KOPT-K1 (cell line): ENCODE measurements around the gene YAP1.
"Not testable (repeated sequence)": the region's sequence is repeated elsewhere in the genome, so short reads cannot be mapped to it uniquely, and the experiment has no call there.

Source experiments
- H3K27ac ChIP-seq: fragments of 200-600 bp; sonication (generic); 2 replicates; pipeline ENCODE4 v1.5.1; 2016; ENCODE audit warnings: antibody characterized with exemption, mild to moderate bottlenecking, low read depth, low read length; ENCODE audit not compliant: poor library complexity, severe bottlenecking
- H3K36me3 ChIP-seq: fragments of 200-600 bp; sonication (generic); 2 replicates; pipeline ENCODE4 v1.5.1; 2017; ENCODE audit warnings: antibody characterized with exemption, mild to moderate bottlenecking, low read length, moderate library complexity; ENCODE audit not compliant: insufficient read depth
- H3K9me3 ChIP-seq: fragments of 200-600 bp; sonication (generic); 2 replicates; pipeline ENCODE4 v1.5.1; 2017; ENCODE audit warnings: antibody characterized with exemption, low read length, mild to moderate bottlenecking; ENCODE audit not compliant: insufficient read depth, poor library complexity, severe bottlenecking

YAP1 gene

GRCh38 chr11:102194257-102194656 is 84.0 kb downstream of the YAP1 start:
- H3K9me3 ChIP-seq, result no peaks in the 10 kb centered on the region
- no peak overlapping the region for H3K27ac ChIP-seq
- no peaks in the 10 kb centered on the region for H3K36me3 ChIP-seq

- Histone ChIP-seq H3K9me3 (no peaks in the 10 kb centered on the region), H3K36me3 (no peaks in the 10 kb centered on the region)
Measured at GRCh38 chr11:102194990-102195389, 84.7 kb downstream of the YAP1 start.

GRCh38 chr11:102196351-102196750 is 86.1 kb downstream of the YAP1 start:
- no peaks in the 10 kb centered on the region for H3K36me3 ChIP-seq
- H3K27ac ChIP-seq, result no peak overlapping the region
- H3K9me3 ChIP-seq, result no peaks in the 10 kb centered on the region

More at GRCh38 chr11:102194990-102195389, 84.7 kb downstream of the YAP1 start:
- H3K27ac ChIP-seq, result no peak overlapping the region

- Histone ChIP-seq H3K27ac (no peak overlapping the region), H3K36me3 (no peaks in the 10 kb centered on the region), H3K9me3 (no peaks in the 10 kb centered on the region)
Measured at GRCh38 chr11:102196816-102197215, 86.6 kb downstream of the YAP1 start.

GRCh38 chr11:102197670-102198139 is 87.5 kb downstream of the YAP1 start:
- H3K9me3 ChIP-seq, result no peaks in the 10 kb centered on the region
- H3K27ac ChIP-seq, result no peak overlapping the region
- H3K36me3 ChIP-seq, result no peaks in the 10 kb centered on the region

GRCh38 chr11:102199673-102200072 is 89.4 kb downstream of the YAP1 start:
- H3K36me3 ChIP-seq, result no peaks in the 10 kb centered on the region
- H3K27ac ChIP-seq, result no peak overlapping the region
- no peaks in the 10 kb centered on the region for H3K9me3 ChIP-seq

- H3K27ac ChIP-seq, H3K9me3 ChIP-seq, H3K36me3 ChIP-seq: not testable (repeated sequence)
Measured at GRCh38 chr11:102200325-102200724, 90.1 kb downstream of the YAP1 start.

GRCh38 chr11:102201776-102202175 is 91.5 kb downstream of the YAP1 start:
- Histone ChIP-seq H3K27ac (no peak overlapping the region), H3K9me3 (no peaks in the 10 kb centered on the region), H3K36me3 (no peaks in the 10 kb centered on the region)

GRCh38 chr11:102202972-102203371 is 92.7 kb downstream of the YAP1 start:
- Histone ChIP-seq H3K9me3 (no peaks in the 10 kb centered on the region), H3K27ac (no peak overlapping the region), H3K36me3 (no peaks in the 10 kb centered on the region)

GRCh38 chr11:102204174-102204573 is 93.9 kb downstream of the YAP1 start:
- H3K9me3 ChIP-seq, result no peaks in the 10 kb centered on the region
- no peaks in the 10 kb centered on the region for H3K36me3 ChIP-seq
- no peak overlapping the region for H3K27ac ChIP-seq

GRCh38 chr11:102205805-102206204 is 95.6 kb downstream of the YAP1 start:
- Histone ChIP-seq H3K9me3 (no peaks in the 10 kb centered on the region), H3K27ac (no peak overlapping the region), H3K36me3 (no peaks in the 10 kb centered on the region)

GRCh38 chr11:102208835-102209234 is 98.6 kb downstream of the YAP1 start:
- no peaks in the 10 kb centered on the region for H3K9me3 ChIP-seq
- H3K36me3 ChIP-seq, result no peaks in the 10 kb centered on the region
- no peak overlapping the region for H3K27ac ChIP-seq

- Histone ChIP-seq H3K36me3 (no peaks in the 10 kb centered on the region), H3K9me3 (no peaks in the 10 kb centered on the region), H3K27ac (no peak overlapping the region)
Measured at GRCh38 chr11:102214623-102215022, 104.4 kb downstream of the YAP1 start.

GRCh38 chr11:102216433-102217075 is 106.3 kb downstream of the YAP1 start:
- no peaks in the 10 kb centered on the region for H3K36me3 ChIP-seq
- H3K27ac ChIP-seq, result no peak overlapping the region
- H3K9me3 ChIP-seq, result no peaks in the 10 kb centered on the region

- no peaks in the 10 kb centered on the region for H3K9me3 ChIP-seq
- H3K27ac ChIP-seq, result no peak overlapping the region
- no peaks in the 10 kb centered on the region for H3K36me3 ChIP-seq
Measured at GRCh38 chr11:102220728-102221467, 110.7 kb downstream of the YAP1 start.

- no peaks in the 10 kb centered on the region for H3K36me3 ChIP-seq
- no peaks in the 10 kb centered on the region for H3K9me3 ChIP-seq
- H3K27ac ChIP-seq, result no peak overlapping the region
Measured at GRCh38 chr11:102223859-102224258, 113.6 kb downstream of the YAP1 start.
